K562 (cell line): ENCODE measurements around the gene FOXA3. TPM values are rescaled to one million over a fixed set of nuclear protein-coding genes. Genes with fewer than 3 reads are reported as not detected.

Source experiments
- KAT7 ChIP-seq: sonication (generic); formaldehyde crosslinking; IDR thresholded peaks from 2 replicates; pipeline ENCODE4 v1.8.0; 2022; ENCODE audit warnings: missing genetic modification reagents, mild to moderate bottlenecking, borderline replicate concordance
- KDM1A ChIP-seq, 2 experiments: fragments of 450-650 bp; IDR thresholded peaks; 2 replicates each; pipeline ENCODE4 v1.6.1; 2016; ENCODE audit warnings: mild to moderate bottlenecking in 2 of 2
- L3MBTL2 ChIP-seq: fragments of 450-650 bp; IDR thresholded peaks from 2 replicates; pipeline ENCODE4 v1.6.1; 2016; ENCODE audit warnings: mild to moderate bottlenecking, moderate library complexity
- LCOR ChIP-seq: sonication (generic); formaldehyde crosslinking; IDR thresholded peaks from 2 replicates; pipeline ENCODE4 v1.8.0; 2022; ENCODE audit warnings: mild to moderate bottlenecking, missing genetic modification reagents
- NBN ChIP-seq: fragments of 450-650 bp; IDR thresholded peaks from 2 replicates; pipeline ENCODE4 v1.6.1; 2016; ENCODE audit warnings: low read depth, mild to moderate bottlenecking
- SMARCB1 ChIP-seq: IDR thresholded peaks from 2 replicates; pipeline ENCODE4 v1.6.1; 2011; ENCODE audit warnings: improper control_type of control experiment, low read depth; ENCODE audit not compliant: insufficient read length
- ZC3H11A ChIP-seq: IDR thresholded peaks from 2 replicates; pipeline ENCODE4 v1.6.1; 2012; ENCODE audit warnings: low read depth, low read length, improper control_type of control experiment
- ZFX ChIP-seq: sonication (generic); formaldehyde crosslinking; IDR thresholded peaks from 2 replicates; pipeline ENCODE4 v1.8.0; 2022; ENCODE audit warnings: mild to moderate bottlenecking, missing genetic modification reagents, moderate library complexity
- ZNF124 ChIP-seq: sonication (generic); formaldehyde crosslinking; IDR thresholded peaks from 2 replicates; pipeline ENCODE4 v1.8.1; 2022; ENCODE audit warnings: missing genetic modification reagents
- ZNF134 ChIP-seq: fragments of 250-450 bp; sonication (Bioruptor Pico); conservative IDR thresholded peaks from 2 replicates; pipeline ENCODE4 v1.4.0; 2020
- ZNF324 ChIP-seq: fragments of 250-450 bp; sonication (Bioruptor Pico); IDR thresholded peaks from 2 replicates; pipeline ENCODE4 v1.4.0; 2020; ENCODE audit warnings: mild to moderate bottlenecking
- polyA plus RNA-seq, 8 experiments: library from polyadenylated mRNA; depleted of rRNA in 4 of 8; stranded (reverse) in 5 of 8; unstranded in 3 of 8; fragments of >200 nt; fragmentation: Nextera tagmentation in 2 of 8; fragmentation: Illumina TruSeq in 1 of 8; extraction: Ambion mirVana in 2 of 8; extraction: Trizol in 1 of 8; gene quantifications; 2 replicates each; pipeline versions ENCODE4 v1.2.1 to v1.2.3, GENCODE V29; 2011 to 2014; ENCODE audit warnings: inconsistent platforms in 1 of 8, missing spikeins in 1 of 8
- total RNA-seq, 7 experiments: library from RNA; depleted of rRNA in 6 of 7; stranded (reverse); fragments of >200 nt in 6 of 7; fragmentation: Illumina TruSeq in 2 of 7; extraction: Trizol in 2 of 7; gene quantifications; 2 replicates each; pipeline versions ENCODE4 v1.2.1 to v1.2.3, GENCODE V29; 2011 to 2021; ENCODE audit warnings: low replicate concordance in 1 of 7
- TF ChIP-seq, protein P1 (sequence below): IDR thresholded peaks from 3 replicates; pipeline ENCODE4 v1.6.1; 2011; ENCODE audit warnings: borderline replicate concordance, mild to moderate bottlenecking; ENCODE audit not compliant: insufficient read length, insufficient read depth
- TF ChIP-seq, protein P2 (sequence below): fragments of 200-800 bp; sonication (Bioruptor generic); IDR thresholded peaks from 2 replicates; pipeline ENCODE4 v1.6.1; 2016; ENCODE audit warnings: missing genetic modification characterization, missing compliant biosample characterization

The FOXA3 gene
- total and polyA plus RNA-seq, 9 of the 15 experiments (the other 6 are each of a cell fraction or from before 2014, with no cell fraction given): 1.3 to 15.5 (median 4.7) TPM

DNA sequence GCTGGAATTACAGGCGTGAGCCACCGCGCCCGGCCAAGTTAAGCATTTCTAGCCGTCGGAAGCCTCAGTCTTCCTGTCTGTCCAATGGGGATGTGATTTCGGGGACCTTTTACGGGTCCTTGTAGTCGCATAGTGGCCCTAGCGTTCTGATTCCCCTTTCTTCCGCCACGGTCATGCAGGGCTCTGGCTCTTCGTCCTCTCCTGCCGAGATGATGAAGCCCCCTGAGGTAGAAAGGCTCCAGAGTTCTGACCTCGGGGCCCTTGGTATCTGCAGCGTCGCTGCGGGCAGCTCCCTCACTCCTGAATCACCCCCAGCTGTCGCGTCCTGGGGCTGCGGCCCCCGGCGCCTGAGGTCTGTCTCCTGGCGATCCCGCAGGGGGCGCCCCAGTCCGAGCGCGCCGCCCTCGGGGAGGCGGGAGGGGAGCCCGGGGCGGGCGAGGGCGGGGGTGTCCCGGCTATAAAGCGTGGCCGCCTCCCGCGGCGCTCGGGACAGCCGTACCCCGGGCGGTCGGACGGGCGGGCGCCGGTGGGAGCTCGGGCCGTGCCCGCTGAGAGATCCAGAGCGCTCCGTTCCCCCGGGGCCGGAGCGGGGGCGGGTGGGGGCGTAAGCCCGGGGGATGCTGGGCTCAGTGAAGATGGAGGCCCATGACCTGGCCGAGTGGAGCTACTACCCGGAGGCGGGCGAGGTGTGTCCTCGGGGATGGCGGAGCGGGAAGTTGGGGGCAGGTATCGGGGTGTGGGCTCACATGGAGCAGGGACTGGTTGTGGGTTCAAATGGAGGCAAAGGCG lies at the start of gene FOXA3 (continued):
- TF ChIP-seq, protein P1, sequence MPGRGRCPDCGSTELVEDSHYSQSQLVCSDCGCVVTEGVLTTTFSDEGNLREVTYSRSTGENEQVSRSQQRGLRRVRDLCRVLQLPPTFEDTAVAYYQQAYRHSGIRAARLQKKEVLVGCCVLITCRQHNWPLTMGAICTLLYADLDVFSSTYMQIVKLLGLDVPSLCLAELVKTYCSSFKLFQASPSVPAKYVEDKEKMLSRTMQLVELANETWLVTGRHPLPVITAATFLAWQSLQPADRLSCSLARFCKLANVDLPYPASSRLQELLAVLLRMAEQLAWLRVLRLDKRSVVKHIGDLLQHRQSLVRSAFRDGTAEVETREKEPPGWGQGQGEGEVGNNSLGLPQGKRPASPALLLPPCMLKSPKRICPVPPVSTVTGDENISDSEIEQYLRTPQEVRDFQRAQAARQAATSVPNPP: no peak
- TF ChIP-seq ZC3H11A (0 out of 2 replicates have a peak, but pooled peaks have one; percentile 37), ZNF124 (CRISPR knock-in tag) (no peak), SMARCB1 (no peak), NBN (no peak), ZNF134 (no peak), KDM1A (IDR thresholded peaks at IDR 0.05) (peak; percentile 97 to 99), ZNF324 (CRISPR knock-in tag) (no peak), L3MBTL2 (peak; percentile 20; the same call in 1 of the 2 replicates), LCOR (CRISPR knock-in tag) (0 out of 2 replicates have a peak, but pooled peaks have one; percentile 51), KAT7 (CRISPR knock-in tag) (0 out of 2 replicates have a peak, but pooled peaks have one; percentile 82), ZFX (CRISPR knock-in tag) (peak; percentile 41; the same call in 1 of the 2 replicates)
- TF ChIP-seq, protein P2, sequence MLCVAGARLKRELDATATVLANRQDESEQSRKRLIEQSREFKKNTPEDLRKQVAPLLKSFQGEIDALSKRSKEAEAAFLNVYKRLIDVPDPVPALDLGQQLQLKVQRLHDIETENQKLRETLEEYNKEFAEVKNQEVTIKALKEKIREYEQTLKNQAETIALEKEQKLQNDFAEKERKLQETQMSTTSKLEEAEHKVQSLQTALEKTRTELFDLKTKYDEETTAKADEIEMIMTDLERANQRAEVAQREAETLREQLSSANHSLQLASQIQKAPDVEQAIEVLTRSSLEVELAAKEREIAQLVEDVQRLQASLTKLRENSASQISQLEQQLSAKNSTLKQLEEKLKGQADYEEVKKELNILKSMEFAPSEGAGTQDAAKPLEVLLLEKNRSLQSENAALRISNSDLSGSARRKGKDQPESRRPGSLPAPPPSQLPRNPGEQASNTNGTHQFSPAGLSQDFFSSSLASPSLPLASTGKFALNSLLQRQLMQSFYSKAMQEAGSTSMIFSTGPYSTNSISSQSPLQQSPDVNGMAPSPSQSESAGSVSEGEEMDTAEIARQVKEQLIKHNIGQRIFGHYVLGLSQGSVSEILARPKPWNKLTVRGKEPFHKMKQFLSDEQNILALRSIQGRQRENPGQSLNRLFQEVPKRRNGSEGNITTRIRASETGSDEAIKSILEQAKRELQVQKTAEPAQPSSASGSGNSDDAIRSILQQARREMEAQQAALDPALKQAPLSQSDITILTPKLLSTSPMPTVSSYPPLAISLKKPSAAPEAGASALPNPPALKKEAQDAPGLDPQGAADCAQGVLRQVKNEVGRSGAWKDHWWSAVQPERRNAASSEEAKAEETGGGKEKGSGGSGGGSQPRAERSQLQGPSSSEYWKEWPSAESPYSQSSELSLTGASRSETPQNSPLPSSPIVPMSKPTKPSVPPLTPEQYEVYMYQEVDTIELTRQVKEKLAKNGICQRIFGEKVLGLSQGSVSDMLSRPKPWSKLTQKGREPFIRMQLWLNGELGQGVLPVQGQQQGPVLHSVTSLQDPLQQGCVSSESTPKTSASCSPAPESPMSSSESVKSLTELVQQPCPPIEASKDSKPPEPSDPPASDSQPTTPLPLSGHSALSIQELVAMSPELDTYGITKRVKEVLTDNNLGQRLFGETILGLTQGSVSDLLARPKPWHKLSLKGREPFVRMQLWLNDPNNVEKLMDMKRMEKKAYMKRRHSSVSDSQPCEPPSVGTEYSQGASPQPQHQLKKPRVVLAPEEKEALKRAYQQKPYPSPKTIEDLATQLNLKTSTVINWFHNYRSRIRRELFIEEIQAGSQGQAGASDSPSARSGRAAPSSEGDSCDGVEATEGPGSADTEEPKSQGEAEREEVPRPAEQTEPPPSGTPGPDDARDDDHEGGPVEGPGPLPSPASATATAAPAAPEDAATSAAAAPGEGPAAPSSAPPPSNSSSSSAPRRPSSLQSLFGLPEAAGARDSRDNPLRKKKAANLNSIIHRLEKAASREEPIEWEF (CRISPR knock-in tag): no peak
